ENCODE measurements around the gene AURKB. TPM values are rescaled to one million over a fixed set of nuclear protein-coding genes. Genes with fewer than 3 reads are reported as not detected.
"Not testable (repeated sequence)": the region's sequence is repeated elsewhere in the genome, so short reads cannot be mapped to it uniquely, and the experiment has no call there.

Gene AURKB
- polyA plus RNA-seq (2013, experiment 1 of 2; ENCODE audit: insufficient read length) = 95.7 TPM
- polyA plus RNA-seq (2013, experiment 2 of 2; ENCODE audit: insufficient read length) = 10.5 TPM

DNA sequence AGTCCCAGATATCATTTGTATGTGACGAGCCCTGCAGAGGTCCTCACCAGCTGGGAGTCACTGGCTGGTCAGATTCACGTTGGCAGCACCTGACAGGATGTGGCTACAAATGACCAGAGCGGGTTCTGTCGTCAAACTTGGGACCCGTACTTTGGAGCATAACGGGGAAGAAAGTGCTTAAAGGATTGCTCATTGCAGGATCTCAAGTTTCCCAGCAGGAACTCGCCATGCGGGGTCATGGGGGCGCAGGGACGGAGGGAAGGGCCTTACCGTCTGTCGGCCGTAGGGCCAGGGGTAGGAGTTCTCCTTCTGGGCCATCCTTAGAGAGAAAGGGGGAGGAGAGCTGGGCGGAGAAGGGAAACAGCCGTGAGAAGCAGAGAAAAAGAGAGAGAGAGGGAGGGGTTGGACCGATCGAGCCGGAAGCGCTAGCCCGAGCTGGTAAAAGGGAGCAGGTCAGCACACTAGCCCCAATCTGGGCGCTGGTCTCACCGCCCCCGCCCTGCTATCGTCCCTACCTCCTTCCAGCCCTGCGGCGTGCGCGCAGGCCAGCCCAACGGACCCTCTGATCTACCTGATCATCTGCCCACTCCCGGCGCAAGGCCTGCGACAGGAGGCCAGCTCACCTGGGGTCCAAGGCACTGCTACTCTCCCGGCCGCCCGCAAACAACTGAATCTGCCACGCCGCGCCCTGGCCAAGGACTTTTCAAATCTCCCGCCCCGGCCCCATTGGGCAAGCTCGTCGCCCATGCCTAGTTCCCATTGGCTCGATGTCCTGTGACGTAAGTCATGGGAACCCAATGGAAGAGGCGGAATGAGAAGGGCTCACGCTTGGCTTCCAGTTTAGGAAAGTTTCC lies at the start of gene AURKB:
TSS of gene AURKB (minus strand) at position 669 of the 854 bp plus-strand sequence. CDS start at position 318, 351 bp downstream.
- peak; percentile 98 for DNase-seq

DNA sequence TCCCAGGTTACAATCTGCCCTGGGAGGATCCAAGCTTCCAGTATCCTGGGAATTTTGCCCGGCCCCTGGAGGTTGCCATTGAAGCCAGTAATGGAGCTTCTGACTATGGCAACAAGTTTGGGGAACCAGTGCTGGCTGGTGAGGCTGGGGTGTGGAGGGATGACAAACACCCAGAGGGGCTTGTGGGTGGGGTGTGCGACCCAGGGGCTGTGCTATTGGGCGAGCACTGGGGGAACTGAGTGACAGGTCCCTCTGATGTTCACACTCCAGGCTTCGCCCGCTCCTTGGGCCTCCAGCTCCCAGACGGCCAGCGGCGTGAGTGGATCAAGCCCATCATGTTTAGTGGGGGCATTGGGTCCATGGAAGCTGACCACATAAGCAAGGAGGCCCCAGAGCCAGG lies 47.4 kb upstream of the AURKB start:
- DNase-seq = no peak

DNA sequence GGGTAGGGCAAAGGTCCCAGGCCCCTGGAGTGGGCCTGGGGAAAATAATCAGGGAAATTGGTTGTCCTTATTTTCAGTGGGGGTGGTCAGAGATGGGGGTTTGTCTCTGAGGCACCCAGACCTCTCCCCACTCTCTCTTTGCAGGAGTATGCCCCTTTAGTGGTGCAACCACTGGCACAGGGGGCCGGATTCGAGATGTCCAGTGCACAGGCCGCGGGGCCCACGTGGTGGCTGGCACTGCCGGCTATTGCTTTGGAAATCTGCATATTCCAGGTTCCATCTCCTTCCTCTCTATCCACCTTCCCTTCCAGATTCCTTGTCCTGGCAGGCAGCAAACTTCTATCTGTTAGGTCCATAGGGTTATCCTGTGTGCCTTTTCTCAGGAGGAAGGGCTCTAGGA lies 46.3 kb upstream of the AURKB start:
- no peak for DNase-seq

DNA sequence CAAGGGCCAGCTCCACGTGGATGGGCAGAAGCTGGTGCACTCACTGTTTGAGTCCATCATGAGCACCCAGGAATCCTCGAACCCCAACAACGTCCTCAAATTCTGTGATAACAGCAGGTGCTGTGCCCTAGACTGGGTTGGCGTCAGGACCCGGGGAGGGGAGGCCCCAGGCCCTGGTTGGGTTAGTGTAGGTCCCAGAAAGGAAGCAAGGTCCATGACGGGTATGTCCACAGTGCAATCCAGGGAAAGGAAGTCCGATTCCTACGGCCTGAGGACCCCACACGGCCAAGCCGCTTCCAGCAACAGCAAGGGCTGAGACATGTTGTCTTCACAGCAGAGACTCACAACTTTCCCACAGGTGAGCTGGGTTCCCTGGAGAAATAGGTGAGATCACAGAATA lies 45.9 kb upstream of the AURKB start:
- DNase-seq = no peak

DNA sequence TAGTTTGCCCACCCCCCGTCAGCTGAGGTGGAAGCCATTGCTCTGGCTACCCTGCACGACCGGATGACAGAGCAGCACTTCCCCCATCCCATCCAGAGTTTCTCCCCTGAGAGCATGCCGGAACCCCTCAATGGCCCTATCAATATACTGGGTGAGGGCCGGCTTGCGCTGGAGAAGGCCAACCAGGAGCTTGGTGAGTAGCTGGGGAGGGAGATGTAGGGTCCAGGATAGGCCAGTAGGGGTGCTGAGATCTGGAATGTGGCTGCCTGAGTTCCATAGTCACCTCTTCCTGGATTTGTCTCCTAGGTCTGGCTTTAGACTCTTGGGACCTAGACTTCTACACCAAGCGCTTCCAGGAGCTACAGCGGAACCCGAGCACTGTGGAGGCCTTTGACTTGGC lies 45.1 kb upstream of the AURKB start:
- DNase-seq = no peak

DNA sequence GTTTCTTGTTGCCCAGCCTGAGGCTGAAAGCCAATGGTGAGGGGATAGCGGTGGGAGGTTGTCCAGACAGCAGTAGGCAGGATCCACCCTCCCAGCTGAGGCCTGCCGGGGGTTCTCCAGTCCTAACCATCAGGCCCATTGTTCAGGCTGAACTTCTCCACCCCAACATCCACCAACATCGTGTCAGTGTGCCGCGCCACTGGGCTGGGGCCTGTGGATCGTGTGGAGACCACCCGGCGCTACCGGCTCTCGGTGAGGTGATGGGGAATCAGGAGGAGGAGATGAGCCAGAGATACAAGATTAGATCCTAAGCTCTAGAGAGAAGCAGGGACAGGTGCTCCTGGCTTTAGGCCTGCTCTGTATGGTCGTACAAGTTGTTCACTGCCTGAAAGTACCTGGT lies 44.5 kb upstream of the AURKB start:
- no peak for DNase-seq

DNA sequence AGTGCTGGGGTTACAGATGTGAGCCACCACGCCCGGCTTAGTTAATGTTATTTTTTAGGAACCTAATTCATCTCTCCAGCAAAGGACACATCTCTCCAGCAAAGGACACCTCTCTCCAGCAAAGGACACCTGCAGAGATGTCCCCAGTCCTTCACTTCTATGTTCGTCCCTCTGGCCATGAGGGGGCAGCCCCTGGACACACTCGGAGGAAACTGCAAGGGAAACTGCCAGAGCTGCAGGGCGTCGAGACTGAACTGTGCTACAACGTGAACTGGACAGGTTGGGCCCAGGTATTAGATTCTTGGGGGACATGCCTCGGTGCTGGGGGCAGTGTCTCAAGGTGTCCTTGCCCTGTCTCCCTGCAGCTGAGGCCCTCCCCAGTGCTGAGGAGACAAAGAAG lies 43.4 kb upstream of the AURKB start:
- peak; percentile 15 for DNase-seq

DNA sequence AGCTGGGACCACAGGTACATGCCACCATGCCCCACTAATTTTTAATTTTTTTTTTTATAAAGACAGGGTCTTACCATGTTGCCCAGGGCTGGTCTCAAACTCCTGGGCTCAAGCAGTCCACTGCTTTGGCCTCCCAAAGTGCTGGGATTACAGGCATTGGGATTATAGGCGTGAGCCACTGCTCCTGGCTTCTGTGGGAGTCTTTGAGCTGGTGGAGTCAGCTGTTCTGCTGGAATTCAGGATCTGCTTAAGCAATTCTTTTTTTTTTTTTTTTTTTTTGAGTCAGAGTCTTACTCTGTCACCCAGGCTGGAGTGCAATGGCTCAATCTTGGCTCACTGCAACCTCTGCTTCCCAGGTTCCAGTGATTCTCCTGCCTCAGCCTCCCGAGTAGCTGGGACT lies 41.0 kb upstream of the AURKB start:
- not testable (repeated sequence) for DNase-seq

DNA sequence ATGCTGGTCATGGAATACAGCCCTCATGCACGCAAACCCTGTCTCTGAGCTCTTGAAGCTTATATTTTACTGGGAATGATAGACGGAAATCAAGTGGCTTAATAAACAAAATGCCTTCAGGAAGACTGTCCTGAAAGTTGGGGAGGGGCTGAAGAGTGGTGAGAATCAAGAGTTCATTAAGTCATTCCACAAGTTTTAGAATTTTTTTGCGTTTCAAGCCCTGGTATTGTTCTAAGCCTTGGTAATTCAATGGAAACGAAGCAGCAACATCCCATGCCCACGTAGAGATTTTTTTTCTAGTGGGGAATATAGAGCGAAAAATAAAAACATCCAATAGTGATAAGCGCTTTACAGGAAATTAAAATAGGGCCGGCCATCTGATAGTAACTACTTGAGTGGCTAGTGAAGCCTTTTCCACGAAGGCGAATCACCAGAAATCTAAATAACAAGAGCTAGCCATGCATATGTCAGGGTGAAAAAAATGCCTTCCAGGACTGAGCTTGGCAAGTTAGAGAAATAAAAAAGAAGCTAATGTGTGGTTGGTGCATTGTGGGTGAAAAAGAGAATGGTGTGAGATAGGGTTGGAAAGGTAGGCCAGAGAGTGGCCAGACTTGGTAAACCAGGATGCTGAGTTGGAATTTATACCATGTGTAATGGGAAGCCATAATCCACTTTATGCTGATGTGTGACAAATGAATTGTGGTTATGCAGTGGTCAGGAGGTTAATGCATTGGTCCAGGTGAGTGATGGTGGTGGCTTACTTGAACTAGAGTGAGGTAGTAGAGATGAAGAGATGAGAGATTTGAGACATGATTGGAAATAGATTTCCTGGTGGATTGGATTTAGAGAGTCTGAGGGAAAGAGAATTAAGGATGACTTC lies 39.5 kb upstream of the AURKB start:
- no peak for DNase-seq

DNA sequence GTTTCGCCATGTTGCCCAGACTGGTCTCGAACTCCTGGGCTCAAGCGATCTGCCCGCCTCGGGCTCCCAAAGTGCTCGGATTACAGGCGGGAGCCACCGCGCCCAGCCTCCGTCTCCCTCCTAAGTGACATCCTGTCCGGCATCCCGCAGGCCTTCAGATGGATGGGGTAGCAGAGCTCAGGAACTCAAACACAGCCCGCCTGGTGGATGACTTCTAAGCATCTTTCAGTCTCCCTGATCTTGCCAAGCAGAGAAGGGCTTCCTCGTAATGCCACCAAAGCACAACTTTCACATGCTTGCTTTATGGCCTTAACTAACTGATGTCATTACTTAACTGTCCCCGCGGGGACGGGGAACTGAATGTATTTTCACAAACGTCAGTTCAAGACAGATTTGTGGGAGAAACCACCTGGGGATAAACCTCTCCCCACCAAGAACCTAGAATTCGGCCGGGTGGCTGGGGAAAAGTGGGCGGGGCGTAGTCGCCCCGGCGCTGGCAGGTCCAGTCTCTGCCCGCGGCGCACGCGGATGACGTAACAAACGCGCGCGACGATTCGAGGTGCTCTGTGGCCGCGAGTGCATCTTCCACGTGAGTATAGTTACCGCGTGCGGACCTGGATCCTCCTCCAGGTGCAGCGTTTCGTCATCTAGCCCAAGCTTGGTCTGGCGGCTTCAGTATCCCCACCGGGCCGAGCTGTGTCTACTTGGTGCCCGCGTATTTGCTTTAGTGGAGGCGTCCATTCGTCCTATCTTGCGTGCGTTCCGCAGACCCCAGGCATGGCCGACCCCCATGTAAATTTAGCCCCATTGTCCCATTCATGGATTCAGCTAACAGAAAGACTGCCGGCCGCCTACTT lies 38.6 kb upstream of the AURKB start, which contains the start of gene PFAS:
TSS of gene PFAS (plus strand) at position 539 of the 857 bp plus-strand sequence. CDS start 4,649 bp downstream, outside the sequence.
- DNase-seq = peak; percentile 91

DNA sequence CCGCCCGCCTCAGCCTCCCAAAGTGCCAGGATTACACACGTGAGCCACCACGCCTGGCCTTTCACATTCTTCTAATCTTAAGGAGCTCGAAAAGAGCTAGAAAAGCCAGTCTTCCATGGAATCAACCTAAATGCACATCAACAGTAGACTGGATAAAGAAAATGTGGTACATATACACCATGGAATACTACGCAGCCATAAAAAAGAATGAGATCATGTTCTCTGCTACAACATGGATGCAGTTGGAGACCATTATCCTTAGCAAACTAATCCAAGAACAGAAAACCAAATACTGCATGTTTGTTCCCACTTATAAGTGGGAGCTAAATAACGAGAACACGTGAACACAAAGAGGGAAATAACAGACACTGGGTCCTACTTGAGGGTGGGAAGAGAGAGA lies 34.4 kb upstream of the AURKB start:
- DNase-seq = no peak

DNA sequence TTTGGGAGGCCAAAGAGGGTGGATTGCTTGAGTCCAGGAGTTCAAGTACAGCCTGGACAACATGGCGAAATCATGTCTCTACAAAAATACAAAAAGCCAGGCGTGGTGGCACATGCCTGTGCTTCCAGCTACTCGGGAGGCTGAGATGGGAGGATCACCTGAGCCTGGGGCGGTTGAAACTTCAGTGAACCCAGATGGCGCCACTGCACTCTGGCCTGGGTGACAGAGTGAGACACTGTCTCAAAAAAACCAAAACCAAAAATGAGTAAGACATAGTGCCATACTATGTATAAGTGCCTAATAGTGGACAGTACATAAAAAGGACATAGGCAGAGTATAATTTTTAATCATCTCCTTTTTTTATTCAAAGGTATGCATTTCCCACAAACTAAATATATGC lies 33.5 kb upstream of the AURKB start:
- DNase-seq = no peak

DNA sequence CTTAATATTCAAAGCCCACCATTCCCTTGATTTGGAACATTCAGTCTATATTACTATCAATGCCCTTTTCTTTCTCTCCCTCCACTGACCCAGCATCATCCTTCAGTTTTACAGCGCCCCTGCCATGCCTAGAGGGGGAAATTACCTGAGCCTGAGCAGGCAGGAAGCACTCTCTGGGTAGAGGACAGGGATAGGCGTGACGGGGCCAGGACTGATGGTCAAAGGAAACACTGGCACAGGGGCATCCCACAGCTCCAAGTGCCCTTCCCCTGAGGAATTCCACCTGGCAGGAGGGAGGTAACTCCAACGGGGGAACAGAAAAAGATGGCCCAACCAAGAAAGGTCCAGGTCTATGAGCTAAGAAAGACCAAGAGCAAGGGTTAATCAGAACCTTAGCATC lies 27.5 kb upstream of the AURKB start:
- DNase-seq = no peak

DNA sequence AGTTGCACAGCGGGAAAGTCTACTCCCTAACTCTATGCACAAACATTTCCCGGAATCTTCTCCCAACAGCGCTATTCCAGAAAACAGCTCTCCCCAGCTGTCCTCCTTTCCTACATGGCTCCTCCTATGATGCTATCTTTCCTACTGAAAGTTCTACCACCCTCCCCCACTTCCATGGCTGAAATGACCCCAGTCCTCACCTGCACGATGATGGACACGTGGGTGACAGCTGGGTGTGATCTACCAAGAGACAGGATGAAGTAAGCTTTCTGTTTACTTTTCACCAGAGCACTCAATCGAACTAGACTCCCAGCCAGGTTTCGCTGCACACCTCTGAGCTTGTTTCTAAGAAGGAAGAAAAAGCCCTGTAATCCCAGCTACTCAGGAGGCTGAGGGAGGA lies 26.8 kb upstream of the AURKB start:
- DNase-seq = no peak

DNA sequence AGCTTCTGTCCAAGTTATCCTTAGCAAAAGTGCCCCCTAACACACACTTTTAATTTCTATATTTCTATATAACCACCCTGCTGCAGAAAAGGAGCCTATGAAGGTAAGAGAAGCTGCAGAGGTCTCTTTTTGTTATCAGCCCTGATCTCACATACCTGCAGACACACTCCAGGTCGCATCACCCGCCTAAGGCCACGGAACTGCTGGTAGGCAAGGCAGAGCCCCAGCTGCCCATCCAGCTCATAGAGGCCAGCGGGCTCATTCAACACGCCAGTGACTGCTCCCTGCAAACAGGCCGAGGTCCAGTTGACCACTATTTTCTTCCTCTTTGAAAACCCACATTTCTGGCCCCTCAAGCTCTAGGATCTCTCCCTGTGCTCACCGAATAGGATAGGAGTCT lies 25.3 kb upstream of the AURKB start:
- no peak for DNase-seq

DNA sequence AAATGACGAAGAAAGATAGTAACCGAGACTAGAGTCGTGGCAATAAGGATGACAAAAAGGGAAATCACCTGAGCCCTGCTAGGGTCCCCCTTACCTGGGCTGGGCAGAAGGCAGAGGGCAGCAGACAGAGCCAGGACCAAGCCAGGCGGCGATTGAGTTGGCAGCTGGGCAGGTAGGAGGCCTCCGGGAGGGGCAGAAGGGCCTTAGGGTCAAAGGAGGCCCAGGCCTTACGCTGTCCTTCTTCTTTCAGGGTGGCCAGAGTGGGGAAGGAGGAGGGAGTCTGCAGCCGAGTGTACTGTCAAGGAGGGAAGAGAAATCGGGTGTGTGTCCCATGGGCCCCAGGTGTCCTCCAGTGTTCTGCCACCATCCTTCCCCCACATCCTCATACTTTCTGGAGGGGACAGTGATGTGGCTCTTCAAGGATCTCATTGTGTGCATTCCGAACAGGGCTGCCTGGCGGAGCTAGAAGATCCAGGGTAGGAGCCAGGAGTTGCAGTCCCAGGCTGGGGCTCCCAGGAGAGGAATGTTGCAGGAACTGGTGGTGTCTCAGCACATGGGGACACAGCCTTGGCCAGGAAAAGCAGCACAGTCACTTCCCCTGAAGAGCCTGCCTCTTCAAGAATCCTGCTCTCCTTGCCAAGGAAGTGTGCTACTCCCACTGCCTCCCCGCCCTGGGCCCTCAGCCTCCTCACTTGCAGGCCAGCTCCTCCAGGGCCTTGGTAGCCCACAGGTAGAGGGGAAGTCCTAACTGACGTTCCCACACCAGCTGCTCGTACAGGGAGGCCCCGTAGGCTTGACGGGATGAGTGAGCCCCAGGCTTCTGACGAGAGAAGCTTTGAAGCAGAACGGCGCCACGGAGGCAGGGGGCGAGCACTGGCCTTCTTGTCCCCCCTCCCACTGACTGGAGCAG lies 24.2 kb upstream of the AURKB start:
- no peak for DNase-seq

DNA sequence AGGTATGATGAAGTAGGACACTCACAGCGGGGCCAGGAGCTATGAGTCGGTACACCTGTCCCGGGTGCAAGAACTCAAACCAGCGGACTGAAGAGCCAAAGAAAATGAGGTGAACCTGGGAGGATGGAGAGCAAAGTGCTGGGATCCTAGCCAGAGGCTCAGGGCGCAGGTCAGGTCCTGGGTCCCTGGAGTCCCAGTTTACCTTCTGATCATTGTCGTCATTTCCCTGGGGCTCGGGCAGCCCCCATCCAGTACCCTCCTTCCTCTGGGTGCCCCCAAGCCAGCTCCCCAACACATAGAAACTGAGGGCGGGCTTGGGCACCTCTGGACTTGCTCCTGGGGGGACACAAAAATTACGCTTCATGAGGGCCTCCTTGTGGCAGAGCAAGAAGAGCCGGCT lies 21.3 kb upstream of the AURKB start:
- no peak for DNase-seq

DNA sequence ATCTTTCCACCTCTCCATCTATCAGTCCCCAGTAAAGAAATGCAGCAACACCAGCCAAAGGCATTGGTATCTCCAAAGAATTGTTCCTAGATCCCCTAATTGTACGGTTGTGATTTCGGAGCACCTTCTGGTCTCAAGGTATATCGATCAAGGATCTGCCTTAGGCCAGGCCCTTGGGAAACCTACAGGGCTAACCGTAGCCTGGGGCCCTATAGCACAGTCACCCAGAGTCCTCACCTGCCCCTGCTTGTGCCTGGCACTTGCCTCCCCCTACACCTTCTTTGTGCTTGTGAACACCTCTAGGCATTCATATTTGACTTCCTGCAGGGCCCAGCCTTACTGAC lies 16.8 kb upstream of the AURKB start:
- no peak for DNase-seq

DNA sequence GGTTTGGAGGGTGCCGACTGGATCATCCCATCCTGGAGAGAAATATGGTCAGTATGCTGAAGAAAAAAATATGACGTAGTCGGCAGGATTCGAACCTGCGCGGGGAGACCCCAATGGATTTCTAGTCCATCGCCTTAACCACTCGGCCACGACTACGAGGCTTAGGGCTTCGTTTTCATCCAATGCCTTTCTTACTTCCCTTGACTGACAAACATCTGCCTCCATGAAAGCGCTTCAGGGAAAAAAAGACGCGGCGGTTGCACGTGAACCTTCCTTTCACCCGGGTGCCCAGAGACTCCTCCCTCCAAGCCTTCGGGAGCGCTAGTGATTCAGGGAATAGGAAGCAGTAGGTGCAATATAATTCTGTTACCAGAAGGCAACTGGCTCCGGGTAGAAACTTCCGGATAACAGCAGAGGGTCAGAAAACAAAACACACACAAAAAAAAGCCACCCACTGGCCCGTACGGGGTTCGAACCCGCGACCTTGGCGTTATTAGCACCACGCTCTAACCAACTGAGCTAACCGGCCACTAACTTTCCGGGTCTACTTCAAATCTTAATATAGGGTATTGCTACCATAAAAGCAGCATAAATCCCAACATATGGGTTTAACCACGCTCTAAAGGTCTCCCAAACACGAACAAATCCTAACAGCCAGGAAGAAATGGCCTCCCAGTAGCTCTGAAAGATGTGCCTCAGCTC lies 16.3 kb upstream of the AURKB start:
- DNase-seq = peak; percentile 91

DNA sequence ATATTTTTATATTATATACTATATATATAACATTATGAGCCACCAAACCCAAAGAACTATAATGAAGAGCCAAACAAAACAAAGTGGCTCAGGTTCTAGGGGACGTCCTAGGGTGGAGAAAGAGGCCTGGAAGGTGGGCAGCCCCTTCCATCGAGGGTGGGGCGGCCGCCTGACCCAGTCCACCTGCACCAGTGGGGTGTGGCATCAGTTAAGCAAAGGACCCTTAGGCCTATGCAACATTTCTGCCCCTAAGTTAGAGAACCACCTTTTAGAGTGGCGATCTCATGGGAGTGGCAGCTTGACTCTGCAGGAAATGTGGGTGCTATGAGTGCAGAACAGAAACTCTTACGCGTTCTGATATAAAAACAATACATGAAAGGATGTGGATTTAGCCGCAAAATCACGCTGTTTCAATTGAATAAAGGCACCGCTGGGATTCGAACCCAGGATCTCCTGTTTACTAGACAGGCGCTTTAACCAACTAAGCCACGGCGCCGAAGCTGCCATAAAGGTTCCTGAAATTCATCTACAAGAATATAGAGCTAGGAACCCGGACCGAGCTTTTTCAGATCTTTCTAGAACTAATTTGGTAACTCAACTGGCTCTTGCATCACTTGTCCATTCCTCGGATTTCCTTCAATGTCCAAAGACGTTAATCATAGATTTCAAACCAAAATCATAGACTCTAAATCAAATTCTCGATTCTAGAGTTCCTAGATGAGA lies 15.6 kb upstream of the AURKB start:
- DNase-seq = peak; percentile 86

Data from fibroblast of skin of back (primary cell).